Measurements from ENCODE around the gene PSTPIP1. TPM values are rescaled to one million over a fixed set of nuclear protein-coding genes. Genes with fewer than 3 reads are reported as not detected.

Gene PSTPIP1
- total RNA-seq, 2 experiments from 2014 or later, result 79.4 to 82.7 TPM

- no peak for TF ChIP-seq CTCF (IDR thresholded peaks at IDR 0.05)
- Mint-ChIP-seq H3K27ac (peak overlapping the region; percentile 74), H3K36me3 (ENCODE audit: low read depth) (peaks cover 61% of the 10 kb centered on the region), H3K9me3 (no peaks in the 10 kb centered on the region), H3K4me3 (no peak overlapping the region), H3K27me3 (no peaks in the 10 kb centered on the region), H3K4me1 (ENCODE audit: low read depth) (peaks cover 79% of the 10 kb centered on the region)
- ChIA-PET POLR2A (interaction anchor here (2.3 kb wide), 1 partner anchor 13 kb away, joined by 5 read pairs; no protein-coding TSS in a partner anchor), CTCF (interaction anchor here (1.1 kb wide), 1 partner anchor 15 kb away, joined by 3 read pairs; no protein-coding TSS in a partner anchor)
- Histone ChIP-seq H3K4me3 (ENCODE audit: low read length) (no peak overlapping the region), H3K9me3 (ENCODE audit: control insufficient read depth in 1 of 2, insufficient read depth in 1 of 2, low read length in 2 of 2) (no peaks in the 10 kb centered on the region), H3K27ac (ENCODE audit: low read depth in 1 of 2, low read length in 2 of 2) (peak overlapping the region; percentile 21 to 34), H3K36me3 (ENCODE audit: insufficient read depth, low read length) (peaks cover 36% of the 10 kb centered on the region), H3K4me1 (ENCODE audit: insufficient read depth, low read length) (peaks cover 86% of the 10 kb centered on the region), H3K27me3 (ENCODE audit: control insufficient read depth in 1 of 2, insufficient read depth in 2 of 2, low read length in 2 of 2) (no peaks in the 10 kb centered on the region)
- DNase-seq (no peak), ATAC-seq (ENCODE audit: poor library complexity) (no peak)
- intact Hi-C loops (cut with DNase I, micrococcal nuclease), result no loop called here
Measured at GRCh38 chr15:77009176-77009575, 14.2 kb downstream of the PSTPIP1 start.

GRCh38 chr15:77009646-77010311, 14.9 kb downstream of the PSTPIP1 start:
- peak overlapping the region; percentile 21 to 34 for H3K27ac ChIP-seq (ENCODE audit: low read depth in 1 of 2, low read length in 2 of 2)
- H3K36me3 Mint-ChIP-seq (ENCODE audit: low read depth), result peaks cover 57% of the 10 kb centered on the region
- CTCF ChIA-PET, result interaction anchor here (1.1 kb wide), 1 partner anchor 14 kb away, joined by 3 read pairs; no protein-coding TSS in a partner anchor

GRCh38 chr15:77010312-77010686, 15.4 kb downstream of the PSTPIP1 start:
- no peak for TF ChIP-seq CTCF (IDR thresholded peaks at IDR 0.05)
- Mint-ChIP-seq H3K27me3 (no peaks in the 10 kb centered on the region), H3K9me3 (no peaks in the 10 kb centered on the region), H3K27ac (peak overlapping the region; percentile 88), H3K4me3 (peak overlapping the region; percentile 70), H3K4me1 (ENCODE audit: low read depth) (peaks cover 81% of the 10 kb centered on the region), H3K36me3 (ENCODE audit: low read depth) (peaks cover 60% of the 10 kb centered on the region)
- Histone ChIP-seq H3K9me3 (ENCODE audit: control insufficient read depth in 1 of 2, insufficient read depth in 1 of 2, low read length in 2 of 2) (no peaks in the 10 kb centered on the region), H3K27ac (ENCODE audit: low read depth in 1 of 2, low read length in 2 of 2) (peak overlapping the region; percentile 21 to 34), H3K36me3 (ENCODE audit: insufficient read depth, low read length) (peaks cover 32% of the 10 kb centered on the region), H3K27me3 (ENCODE audit: control insufficient read depth in 1 of 2, insufficient read depth in 2 of 2, low read length in 2 of 2) (no peaks in the 10 kb centered on the region), H3K4me3 (ENCODE audit: low read length) (no peak overlapping the region), H3K4me1 (ENCODE audit: insufficient read depth, low read length) (peaks cover 86% of the 10 kb centered on the region)
- ChIA-PET CTCF (no interaction called here), POLR2A (interaction anchor here (2.4 kb wide), 1 partner anchor 14 kb away, joined by 15 read pairs; the partner anchor contains the start of gene PSTPIP1)
- DNase-seq (no peak), ATAC-seq (ENCODE audit: poor library complexity) (no peak)
- intact Hi-C loops (cut with DNase I, micrococcal nuclease), result loop anchor here in 1 of 2 experiments (5.0 kb wide), 1 partner anchor 38 kb away; no protein-coding TSS in a partner anchor

More at GRCh38 chr15:77009646-77010311, 14.9 kb downstream of the PSTPIP1 start:
- Histone ChIP-seq H3K4me3 (ENCODE audit: low read length) (no peak overlapping the region), H3K36me3 (ENCODE audit: insufficient read depth, low read length) (peaks cover 34% of the 10 kb centered on the region), H3K4me1 (ENCODE audit: insufficient read depth, low read length) (peaks cover 86% of the 10 kb centered on the region), H3K9me3 (ENCODE audit: control insufficient read depth in 1 of 2, insufficient read depth in 1 of 2, low read length in 2 of 2) (no peaks in the 10 kb centered on the region), H3K27me3 (ENCODE audit: control insufficient read depth in 1 of 2, insufficient read depth in 2 of 2, low read length in 2 of 2) (no peaks in the 10 kb centered on the region)
- H3K4me1 Mint-ChIP-seq (ENCODE audit: low read depth), result peaks cover 79% of the 10 kb centered on the region
- POLR2A ChIA-PET, result interaction anchor here (2.4 kb wide), 1 partner anchor 14 kb away, joined by 15 read pairs; the partner anchor contains the start of gene PSTPIP1
- peak overlapping the region; percentile 88 for H3K27ac Mint-ChIP-seq
- intact Hi-C loops (cut with DNase I, micrococcal nuclease), result loop anchor here in 1 of 2 experiments (5.0 kb wide), 1 partner anchor 37 kb away; no protein-coding TSS in a partner anchor
- DNase-seq (no peak), ATAC-seq (ENCODE audit: poor library complexity) (no peak)
- no peak overlapping the region for H3K4me3 Mint-ChIP-seq
- no peaks in the 10 kb centered on the region for H3K9me3 Mint-ChIP-seq
- no peaks in the 10 kb centered on the region for H3K27me3 Mint-ChIP-seq
- TF ChIP-seq CTCF (IDR thresholded peaks at IDR 0.05), result no peak

Measured in CD4-positive, alpha-beta T cell (primary cell).